Neural crest cell (in vitro differentiated cells): ENCODE results near the gene PANX1. TPM values are rescaled to one million over a fixed set of nuclear protein-coding genes. Genes with fewer than 3 reads are reported as not detected.
A peak's percentile ranks its signal among the peaks of the same experiment; 100 is the strongest.

Experiments
- DNase-seq: peaks from one replicate; pipeline ENCODE4 v3.0.0; 2021; ENCODE audit warnings: low read depth, mixed read lengths, low spot score
- H3K27ac Mint-ChIP-seq: one replicate; pipeline ENCODE4 v1.8.0; 2021; ENCODE audit warnings: mild to moderate bottlenecking, mixed read lengths; ENCODE audit not compliant: unreplicated experiment
- H3K27me3 Mint-ChIP-seq: 2 replicates; pipeline ENCODE4 v1.8.0; 2021; ENCODE audit warnings: low read depth, mild to moderate bottlenecking, mixed read lengths
- H3K36me3 Mint-ChIP-seq: 2 replicates; pipeline ENCODE4 v1.8.0; 2021; ENCODE audit warnings: low read depth, mild to moderate bottlenecking, mixed read lengths
- H3K4me1 Mint-ChIP-seq: 2 replicates; pipeline ENCODE4 v1.8.0; 2021; ENCODE audit warnings: mixed read lengths
- H3K4me3 Mint-ChIP-seq: one replicate; pipeline ENCODE4 v1.8.0; 2021; ENCODE audit warnings: mild to moderate bottlenecking, mixed read lengths
- H3K9me3 Mint-ChIP-seq: 2 replicates; pipeline ENCODE4 v1.8.0; 2021; ENCODE audit warnings: mixed read lengths
- long read RNA-seq: library from polyadenylated mRNA; unstranded; transcript quantifications from one replicate; pipeline ENCODE4 v2.0.0, GENCODE V29; 2020
- total RNA-seq: library from RNA; stranded (reverse); gene quantifications from 2 replicates; pipeline ENCODE4 v1.2.1, GENCODE V29; 2021
- TF ChIP-seq, protein P1 (sequence below): fragments of 200-600 bp; sonication (generic); conservative IDR thresholded peaks from 2 replicates; pipeline ENCODE4 v1.5.0; 2021; ENCODE audit warnings: antibody characterized with exemption, mild to moderate bottlenecking

Gene PANX1, protein sequence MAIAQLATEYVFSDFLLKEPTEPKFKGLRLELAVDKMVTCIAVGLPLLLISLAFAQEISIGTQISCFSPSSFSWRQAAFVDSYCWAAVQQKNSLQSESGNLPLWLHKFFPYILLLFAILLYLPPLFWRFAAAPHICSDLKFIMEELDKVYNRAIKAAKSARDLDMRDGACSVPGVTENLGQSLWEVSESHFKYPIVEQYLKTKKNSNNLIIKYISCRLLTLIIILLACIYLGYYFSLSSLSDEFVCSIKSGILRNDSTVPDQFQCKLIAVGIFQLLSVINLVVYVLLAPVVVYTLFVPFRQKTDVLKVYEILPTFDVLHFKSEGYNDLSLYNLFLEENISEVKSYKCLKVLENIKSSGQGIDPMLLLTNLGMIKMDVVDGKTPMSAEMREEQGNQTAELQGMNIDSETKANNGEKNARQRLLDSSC
- total RNA-seq = 42.0 and 43.1 TPM in 2 replicates
- long read RNA-seq, transcript PANX1-201 (5 exons, 2,769 nt) = major isoform, 12 of 24 reads
- long read RNA-seq, partial matches to known transcripts = 4 of 24 reads
- long read RNA-seq, other reads (novel, unspliced or antisense) = 8 of 24 reads

DNA sequence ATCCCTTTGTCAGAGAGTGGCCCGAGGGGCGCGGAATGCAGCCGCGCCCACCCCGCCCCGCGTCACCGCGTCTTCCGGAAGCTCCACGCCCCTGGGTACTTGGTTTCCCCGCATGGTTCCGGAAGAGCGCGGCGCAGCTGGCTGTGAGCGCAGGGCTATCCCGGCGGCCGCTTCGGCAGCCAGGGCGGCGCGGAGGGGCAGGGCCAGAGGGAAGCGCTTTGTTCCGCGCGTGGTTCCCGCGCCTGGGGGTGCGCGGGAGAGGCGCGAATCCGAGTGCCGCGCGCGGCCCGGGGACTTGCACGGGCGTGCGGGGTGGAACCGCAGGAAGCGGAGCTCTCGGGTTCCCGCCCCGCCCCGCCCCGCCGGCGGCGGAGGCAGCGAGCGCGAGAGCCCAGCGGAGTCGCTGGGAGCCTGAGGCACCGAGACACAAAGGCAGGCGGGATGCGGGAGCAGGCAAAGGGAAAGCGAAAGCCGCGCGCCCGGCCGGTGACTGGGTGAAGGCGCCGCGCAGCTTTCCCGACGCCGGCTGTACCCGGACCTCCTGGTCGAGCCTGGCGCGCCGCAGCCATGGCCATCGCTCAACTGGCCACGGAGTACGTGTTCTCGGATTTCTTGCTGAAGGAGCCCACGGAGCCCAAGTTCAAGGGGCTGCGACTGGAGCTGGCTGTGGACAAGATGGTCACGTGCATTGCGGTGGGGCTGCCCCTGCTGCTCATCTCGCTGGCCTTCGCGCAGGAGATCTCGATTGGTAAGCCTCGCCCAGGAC is at the start of gene PANX1:
Gene PANX1 (plus strand): TSS at position 96 of the 766 bp plus-strand sequence. CDS start 472 bp downstream, at position 568.
- Mint-ChIP-seq H3K27ac (peak within 1 kb of the TSS; percentile 100), H3K4me3 (no peak within 1 kb of the TSS), H3K36me3 (no peaks in the 10 kb centered on the region), H3K27me3 (no peaks in the 10 kb centered on the region), H3K9me3 (no peaks in the 10 kb centered on the region), H3K4me1 (peaks cover 24% of the 10 kb centered on the region)
- TF ChIP-seq, protein P1, sequence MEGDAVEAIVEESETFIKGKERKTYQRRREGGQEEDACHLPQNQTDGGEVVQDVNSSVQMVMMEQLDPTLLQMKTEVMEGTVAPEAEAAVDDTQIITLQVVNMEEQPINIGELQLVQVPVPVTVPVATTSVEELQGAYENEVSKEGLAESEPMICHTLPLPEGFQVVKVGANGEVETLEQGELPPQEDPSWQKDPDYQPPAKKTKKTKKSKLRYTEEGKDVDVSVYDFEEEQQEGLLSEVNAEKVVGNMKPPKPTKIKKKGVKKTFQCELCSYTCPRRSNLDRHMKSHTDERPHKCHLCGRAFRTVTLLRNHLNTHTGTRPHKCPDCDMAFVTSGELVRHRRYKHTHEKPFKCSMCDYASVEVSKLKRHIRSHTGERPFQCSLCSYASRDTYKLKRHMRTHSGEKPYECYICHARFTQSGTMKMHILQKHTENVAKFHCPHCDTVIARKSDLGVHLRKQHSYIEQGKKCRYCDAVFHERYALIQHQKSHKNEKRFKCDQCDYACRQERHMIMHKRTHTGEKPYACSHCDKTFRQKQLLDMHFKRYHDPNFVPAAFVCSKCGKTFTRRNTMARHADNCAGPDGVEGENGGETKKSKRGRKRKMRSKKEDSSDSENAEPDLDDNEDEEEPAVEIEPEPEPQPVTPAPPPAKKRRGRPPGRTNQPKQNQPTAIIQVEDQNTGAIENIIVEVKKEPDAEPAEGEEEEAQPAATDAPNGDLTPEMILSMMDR = no peak
- peak; percentile 70 for DNase-seq

DNA sequence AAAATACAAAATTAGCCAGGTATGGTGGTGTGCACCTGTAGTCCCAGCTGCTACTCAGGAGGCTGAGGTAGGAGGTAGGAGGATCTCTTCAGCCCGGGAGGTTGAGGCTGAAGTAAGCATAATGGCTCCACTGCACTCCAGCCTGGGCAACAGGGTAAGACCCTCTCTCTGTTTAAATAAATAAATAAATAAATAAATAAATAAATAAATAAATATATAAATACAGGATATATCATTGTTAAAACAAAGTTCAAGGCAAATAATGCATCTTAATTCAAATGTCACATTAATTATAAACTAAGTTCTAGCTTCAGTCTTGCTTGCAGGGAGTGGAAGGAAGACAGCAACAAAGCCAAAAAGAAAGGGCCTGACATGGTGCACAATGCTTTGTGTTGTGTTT is 44.5 kb upstream of the PANX1 start:
- Mint-ChIP-seq H3K4me3 (no peak overlapping the region), H3K27me3 (peaks cover 33% of the 10 kb centered on the region)
- TF ChIP-seq, protein P1 = no peak

DNA sequence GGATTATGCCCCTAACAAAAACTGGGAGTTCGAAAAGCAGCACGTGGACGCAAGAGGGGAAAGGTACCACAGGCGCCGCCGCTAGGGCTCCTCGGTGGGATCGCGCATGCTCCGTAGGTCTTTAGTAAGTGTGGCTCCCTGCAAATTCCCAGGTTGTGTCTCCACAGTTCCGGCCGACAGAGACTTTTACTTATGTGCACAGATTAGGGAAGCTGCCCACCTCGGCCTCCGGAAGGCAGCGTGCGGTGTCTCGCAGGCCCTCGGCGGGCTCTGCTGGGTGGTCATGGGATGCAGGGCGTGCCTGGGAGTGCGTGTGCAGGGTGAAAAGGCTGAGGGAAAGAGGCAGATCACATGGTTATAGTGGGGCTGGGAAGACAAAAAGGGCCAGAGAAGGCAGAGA is 39.7 kb upstream of the PANX1 start:
- H3K4me3 Mint-ChIP-seq = no peak overlapping the region
- peaks cover 20% of the 10 kb centered on the region for H3K27me3 Mint-ChIP-seq
- no peak overlapping the region for H3K27ac Mint-ChIP-seq
- peaks cover 3% of the 10 kb centered on the region for H3K36me3 Mint-ChIP-seq
- TF ChIP-seq, protein P1 = no peak
- DNase-seq = no peak
- H3K4me1 Mint-ChIP-seq = no peaks in the 10 kb centered on the region
- H3K9me3 Mint-ChIP-seq = peaks cover 3% of the 10 kb centered on the region

More for the DNA sequence above, 44.5 kb upstream of the PANX1 start:
- H3K9me3 Mint-ChIP-seq = peaks cover 9% of the 10 kb centered on the region
- no peaks in the 10 kb centered on the region for H3K36me3 Mint-ChIP-seq
- no peak for DNase-seq
- no peak overlapping the region for H3K27ac Mint-ChIP-seq
- no peaks in the 10 kb centered on the region for H3K4me1 Mint-ChIP-seq

- no peaks in the 10 kb centered on the region for H3K4me1 Mint-ChIP-seq
- no peak overlapping the region for H3K27ac Mint-ChIP-seq
- no peak overlapping the region for H3K4me3 Mint-ChIP-seq
These were observed 39.3 kb upstream of the PANX1 start for GRCh38 chr11:94089341-94089740.

GRCh38 chr11:94090401-94090800 is 38.2 kb upstream of the PANX1 start:
- no peak for DNase-seq
- peaks cover 3% of the 10 kb centered on the region for H3K9me3 Mint-ChIP-seq
- H3K27ac Mint-ChIP-seq = no peak overlapping the region
- no peak overlapping the region for H3K4me3 Mint-ChIP-seq
- peaks cover 3% of the 10 kb centered on the region for H3K36me3 Mint-ChIP-seq
- TF ChIP-seq, protein P1 = no peak
- peaks cover 18% of the 10 kb centered on the region for H3K27me3 Mint-ChIP-seq
- no peaks in the 10 kb centered on the region for H3K4me1 Mint-ChIP-seq

More at GRCh38 chr11:94089341-94089740, 39.3 kb upstream of the PANX1 start:
- Mint-ChIP-seq H3K9me3 (peaks cover 3% of the 10 kb centered on the region), H3K36me3 (peaks cover 3% of the 10 kb centered on the region), H3K27me3 (peaks cover 20% of the 10 kb centered on the region)
- DNase-seq = no peak
- TF ChIP-seq, protein P1 = no peak
